ENCODE measurements around the gene SANBR. TPM values are rescaled to one million over a fixed set of nuclear protein-coding genes. Genes with fewer than 3 reads are reported as not detected.

Gene SANBR
- total and polyA plus RNA-seq, 2 of the 4 experiments (the other 2 are of a cell fraction): 3.3 to 3.8 TPM

- Histone ChIP-seq H3K18ac (ENCODE audit: low read depth, low read length) (no peak overlapping the region), H3K14ac (replicated peaks; ENCODE audit: low read depth, low read length) (no peak overlapping the region), H2AFZ (replicated peaks; ENCODE audit: low read length, poor library complexity) (no peak overlapping the region), H3K9me3 (ENCODE audit: control insufficient read depth, insufficient read depth, low read length) (no peaks in the 10 kb centered on the region), H2AK5ac (ENCODE audit: low read depth, low read length) (no peak overlapping the region), H2BK15ac (ENCODE audit: low read depth, low read length) (no peak overlapping the region), H2BK120ac (ENCODE audit: low read depth, low read length) (no peak overlapping the region), H3K23ac (ENCODE audit: low read depth, low read length) (no peak overlapping the region), H3K79me1 (ENCODE audit: low read depth in 1 of 2, low read length in 2 of 2) (no peaks in the 10 kb centered on the region; a peak in 1 of 4 replicates), H3K4me2 (ENCODE audit: low read depth, low read length) (peak overlapping the region; percentile 78), H3K9me1 (ENCODE audit: insufficient read depth, low read length) (peaks cover 2% of the 10 kb centered on the region), H4K8ac (ENCODE audit: low read depth in 2 of 2, low read length in 2 of 2) (no peak overlapping the region), H3K9ac (ENCODE audit: low read depth, low read length) (no peak overlapping the region), H2BK5ac (ENCODE audit: low read depth, low read length, poor library complexity, severe bottlenecking) (no peak overlapping the region), H4K91ac (ENCODE audit: insufficient read depth, low read depth, low read length) (no peak overlapping the region), H3K27ac (ENCODE audit: insufficient read depth, low read length) (peak overlapping the region; percentile 23; the same call in 1 of the 2 replicates), H3K36me3 (ENCODE audit: control insufficient read depth, insufficient read depth, low read length) (peaks cover 1% of the 10 kb centered on the region; the same call in 1 of the 2 replicates), H4K20me1 (ENCODE audit: insufficient read depth, low read length) (no peaks in the 10 kb centered on the region; the same call in 1 of the 2 replicates), H3K4me3 (ENCODE audit: insufficient read depth, low read depth, low read length) (no peak overlapping the region), H3K4ac (ENCODE audit: low read depth, low read length) (no peak overlapping the region), H2BK20ac (ENCODE audit: low read depth, low read length) (peak overlapping the region; percentile 0; the same call in 1 of the 2 replicates), H3K4me1 (ENCODE audit: control insufficient read depth, insufficient read depth, low read length) (peaks cover 6% of the 10 kb centered on the region; the same call in 1 of the 2 replicates), H3K27me3 (ENCODE audit: control insufficient read depth, insufficient read depth, low read length) (no peaks in the 10 kb centered on the region), H4K5ac (ENCODE audit: low read depth, low read length) (no peak overlapping the region), H3K56ac (ENCODE audit: extremely low read depth, insufficient read depth, low read length) (no peak overlapping the region), H2AK9ac (replicated peaks; ENCODE audit: low read depth, low read length, poor library complexity) (no peak overlapping the region)
- no CpG with 5 or more reads among the region's 2 CpGs for WGBS, 2 experiments (ENCODE audit: extremely low coverage in 2 of 2, insufficient read length in 1 of 2)
- intact Hi-C loops (cut with micrococcal nuclease) (no loop called here), dilution Hi-C loops (cut with HindIII; ENCODE audit: low sequenced_read_pairs, unreplicated experiment) (no loop called here), in situ Hi-C loops (cut with MboI; ENCODE audit: low sequenced_read_pairs) (no loop called here)
- DNase-seq: peak; percentile 64
- no TSS peak for BruUV-seq (replicated peaks)
- POLR2A ChIA-PET (ENCODE audit: unreplicated experiment): no interaction called here
- no peak for TF ChIP-seq BHLHE40 (IDR thresholded peaks at IDR 0.05; ENCODE audit: low read depth, low read length)
- no peak for TF ChIP-seq RCOR1 (IDR thresholded peaks at IDR 0.05; ENCODE audit: insufficient replicate concordance, low read length)
- no peak for TF ChIP-seq SMC3 (IDR thresholded peaks at IDR 0.05; ENCODE audit: low read depth, low read length)
- TF ChIP-seq CTCF (conservative IDR thresholded peaks at IDR 0.05; ENCODE audit: low read depth, low read length): no peak
- no peak for TF ChIP-seq RAD21 (IDR thresholded peaks at IDR 0.05; ENCODE audit: low read length)
- no peak for TF ChIP-seq MAFK (IDR thresholded peaks at IDR 0.05; ENCODE audit: low read depth, low read length)
- no peak for TF ChIP-seq MAZ (IDR thresholded peaks at IDR 0.05; ENCODE audit: borderline replicate concordance, low read depth, low read length)
- TF ChIP-seq RFX5 (IDR thresholded peaks at IDR 0.05; ENCODE audit: low read depth, low read length): no peak
- TF ChIP-seq CHD1 (IDR thresholded peaks at IDR 0.05; ENCODE audit: low read depth, low read length): no peak
- ATAC-seq (ENCODE audit: low read depth): peak; percentile 75
- CTCF ChIA-PET: no interaction called here
Measured at GRCh38 chr2:61055557-61055956, 10.1 kb upstream of the SANBR start.
